Measurements from ENCODE around the gene RXRA.

- TF ChIP-seq, protein P1, sequence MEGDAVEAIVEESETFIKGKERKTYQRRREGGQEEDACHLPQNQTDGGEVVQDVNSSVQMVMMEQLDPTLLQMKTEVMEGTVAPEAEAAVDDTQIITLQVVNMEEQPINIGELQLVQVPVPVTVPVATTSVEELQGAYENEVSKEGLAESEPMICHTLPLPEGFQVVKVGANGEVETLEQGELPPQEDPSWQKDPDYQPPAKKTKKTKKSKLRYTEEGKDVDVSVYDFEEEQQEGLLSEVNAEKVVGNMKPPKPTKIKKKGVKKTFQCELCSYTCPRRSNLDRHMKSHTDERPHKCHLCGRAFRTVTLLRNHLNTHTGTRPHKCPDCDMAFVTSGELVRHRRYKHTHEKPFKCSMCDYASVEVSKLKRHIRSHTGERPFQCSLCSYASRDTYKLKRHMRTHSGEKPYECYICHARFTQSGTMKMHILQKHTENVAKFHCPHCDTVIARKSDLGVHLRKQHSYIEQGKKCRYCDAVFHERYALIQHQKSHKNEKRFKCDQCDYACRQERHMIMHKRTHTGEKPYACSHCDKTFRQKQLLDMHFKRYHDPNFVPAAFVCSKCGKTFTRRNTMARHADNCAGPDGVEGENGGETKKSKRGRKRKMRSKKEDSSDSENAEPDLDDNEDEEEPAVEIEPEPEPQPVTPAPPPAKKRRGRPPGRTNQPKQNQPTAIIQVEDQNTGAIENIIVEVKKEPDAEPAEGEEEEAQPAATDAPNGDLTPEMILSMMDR (IDR thresholded peaks at IDR 0.05), result no peak
- peak; percentile 41 for TF ChIP-seq POLR2A (IDR thresholded peaks at IDR 0.05)
Observed at GRCh38 chr9:134323741-134324358, 2.4 kb upstream of the RXRA start.
